Measurements from ENCODE around the gene DECR2.
"Not testable (repeated sequence)": the region's sequence is repeated elsewhere in the genome, so short reads cannot be mapped to it uniquely, and the experiment has no call there.

DECR2 gene

DNA sequence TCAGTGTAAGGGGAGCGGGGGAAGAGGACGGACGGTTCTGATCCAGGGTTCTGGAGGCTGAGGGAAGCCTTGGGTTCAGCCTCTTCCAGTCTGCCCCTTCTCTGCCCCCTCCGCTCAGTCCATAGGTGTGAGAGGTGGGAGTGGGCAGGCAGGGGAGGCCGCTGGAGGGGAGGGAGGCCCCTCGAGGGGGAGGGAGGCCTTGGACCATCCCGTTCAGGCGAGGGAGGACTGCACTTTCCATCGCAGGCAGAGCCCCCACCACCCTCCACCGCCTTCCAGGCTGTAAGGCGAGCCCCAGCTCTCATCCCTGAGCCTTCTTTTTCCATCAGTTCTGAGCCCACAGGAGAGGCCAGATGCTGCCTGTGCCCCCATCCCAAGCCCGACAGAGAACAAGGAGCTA, 44.9 kb upstream of the DECR2 start:
- H3K4me3 ChIP-seq (replicated peaks in 1 of 2; ENCODE audit: low read depth in 2 of 2, low read length in 2 of 2): no peak overlapping the region
- TF ChIP-seq, protein P1, sequence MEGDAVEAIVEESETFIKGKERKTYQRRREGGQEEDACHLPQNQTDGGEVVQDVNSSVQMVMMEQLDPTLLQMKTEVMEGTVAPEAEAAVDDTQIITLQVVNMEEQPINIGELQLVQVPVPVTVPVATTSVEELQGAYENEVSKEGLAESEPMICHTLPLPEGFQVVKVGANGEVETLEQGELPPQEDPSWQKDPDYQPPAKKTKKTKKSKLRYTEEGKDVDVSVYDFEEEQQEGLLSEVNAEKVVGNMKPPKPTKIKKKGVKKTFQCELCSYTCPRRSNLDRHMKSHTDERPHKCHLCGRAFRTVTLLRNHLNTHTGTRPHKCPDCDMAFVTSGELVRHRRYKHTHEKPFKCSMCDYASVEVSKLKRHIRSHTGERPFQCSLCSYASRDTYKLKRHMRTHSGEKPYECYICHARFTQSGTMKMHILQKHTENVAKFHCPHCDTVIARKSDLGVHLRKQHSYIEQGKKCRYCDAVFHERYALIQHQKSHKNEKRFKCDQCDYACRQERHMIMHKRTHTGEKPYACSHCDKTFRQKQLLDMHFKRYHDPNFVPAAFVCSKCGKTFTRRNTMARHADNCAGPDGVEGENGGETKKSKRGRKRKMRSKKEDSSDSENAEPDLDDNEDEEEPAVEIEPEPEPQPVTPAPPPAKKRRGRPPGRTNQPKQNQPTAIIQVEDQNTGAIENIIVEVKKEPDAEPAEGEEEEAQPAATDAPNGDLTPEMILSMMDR (IDR thresholded peaks at IDR 0.05; ENCODE audit: low read depth, low read length): no peak

DNA sequence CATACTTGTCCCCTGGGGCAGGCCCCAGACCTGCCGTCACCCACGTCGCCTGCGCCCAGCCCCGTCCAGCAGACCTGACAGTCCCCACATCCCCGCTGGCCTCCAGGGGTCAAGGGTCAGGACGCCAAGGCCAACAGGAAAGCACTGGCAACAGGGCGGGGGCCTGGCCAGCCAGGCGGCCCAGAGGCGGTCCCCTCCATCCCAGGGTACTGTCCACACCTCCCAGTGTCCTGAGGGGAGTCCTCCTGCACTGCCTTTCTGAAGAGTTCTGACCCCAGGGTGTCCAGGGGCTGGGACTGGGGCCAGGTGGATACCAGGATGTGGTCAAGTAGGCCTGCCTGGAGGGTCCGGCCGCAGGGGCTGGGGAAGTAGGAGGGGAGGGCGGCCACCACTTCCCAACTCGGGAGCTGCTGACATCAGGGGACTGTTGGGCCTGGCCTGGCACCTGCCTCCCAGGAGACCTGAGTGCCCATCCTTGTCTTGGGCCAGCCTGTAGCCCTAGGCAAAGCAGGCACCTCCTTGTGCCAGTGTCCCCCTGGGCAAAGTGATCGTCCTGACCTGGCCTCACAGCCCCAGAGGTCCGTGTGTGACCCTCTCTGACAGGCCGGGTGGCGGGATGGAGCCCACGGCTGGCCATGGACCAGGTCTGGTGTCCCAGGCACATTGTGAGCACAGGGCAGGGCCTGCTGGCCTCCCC, 42.5 kb upstream of the DECR2 start:
- no peak for DNase-seq (ENCODE audit: low read depth in 2 of 2)
- no peak overlapping the region for H3K4me3 ChIP-seq (replicated peaks in 1 of 2; ENCODE audit: low read depth in 2 of 2, low read length in 2 of 2)
- TF ChIP-seq, protein P1 (IDR thresholded peaks at IDR 0.05; ENCODE audit: low read depth, low read length): no peak

More for the DNA sequence above, 44.9 kb upstream of the DECR2 start:
- DNase-seq (ENCODE audit: low read depth in 2 of 2): no peak

DNA sequence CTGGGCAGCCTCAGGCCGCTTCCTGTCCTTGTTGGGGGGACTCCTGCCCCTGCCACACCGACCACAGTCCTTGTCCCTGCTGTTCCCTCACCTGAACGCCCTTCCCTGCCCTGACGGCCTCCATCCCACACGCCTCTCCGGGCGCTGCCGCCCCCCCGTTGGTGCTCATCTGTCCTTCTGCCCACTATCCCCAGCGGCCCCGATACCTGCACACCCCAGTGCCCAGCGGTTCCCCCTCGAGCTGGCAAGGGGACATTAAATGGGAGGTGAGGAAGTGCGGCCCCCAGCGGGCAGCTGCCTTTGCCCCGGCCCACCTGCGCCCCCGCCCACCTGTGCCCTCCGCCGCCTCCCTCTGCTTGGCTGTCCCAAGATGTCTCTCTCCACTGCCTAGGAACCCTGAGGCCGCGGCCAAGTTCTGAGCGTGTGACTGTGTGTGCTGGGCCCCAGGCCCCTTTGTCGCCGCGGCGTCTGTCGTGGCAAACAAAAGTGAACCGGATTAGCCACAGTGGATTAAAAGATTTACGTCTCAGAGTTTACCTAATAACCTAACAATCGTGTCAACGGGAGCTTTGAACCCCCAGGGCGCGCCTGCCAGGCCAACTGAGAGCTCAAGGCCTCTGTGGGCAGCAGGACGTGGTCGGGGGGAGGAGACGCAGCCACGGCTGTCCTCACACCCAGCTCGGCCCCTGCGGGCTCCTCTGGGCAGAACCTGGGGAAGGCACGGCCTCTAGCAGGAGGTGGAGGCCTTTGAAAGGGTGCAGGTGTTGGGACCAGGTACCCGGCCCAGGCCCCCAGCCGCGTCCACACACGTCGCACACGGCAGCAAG, 41.6 kb upstream of the DECR2 start:
- TF ChIP-seq, protein P1 (IDR thresholded peaks at IDR 0.05; ENCODE audit: low read depth, low read length): no peak
- H3K4me3 ChIP-seq (replicated peaks in 1 of 2; ENCODE audit: low read depth in 2 of 2, low read length in 2 of 2): no peak overlapping the region
- DNase-seq (ENCODE audit: low read depth in 2 of 2): no peak

DNA sequence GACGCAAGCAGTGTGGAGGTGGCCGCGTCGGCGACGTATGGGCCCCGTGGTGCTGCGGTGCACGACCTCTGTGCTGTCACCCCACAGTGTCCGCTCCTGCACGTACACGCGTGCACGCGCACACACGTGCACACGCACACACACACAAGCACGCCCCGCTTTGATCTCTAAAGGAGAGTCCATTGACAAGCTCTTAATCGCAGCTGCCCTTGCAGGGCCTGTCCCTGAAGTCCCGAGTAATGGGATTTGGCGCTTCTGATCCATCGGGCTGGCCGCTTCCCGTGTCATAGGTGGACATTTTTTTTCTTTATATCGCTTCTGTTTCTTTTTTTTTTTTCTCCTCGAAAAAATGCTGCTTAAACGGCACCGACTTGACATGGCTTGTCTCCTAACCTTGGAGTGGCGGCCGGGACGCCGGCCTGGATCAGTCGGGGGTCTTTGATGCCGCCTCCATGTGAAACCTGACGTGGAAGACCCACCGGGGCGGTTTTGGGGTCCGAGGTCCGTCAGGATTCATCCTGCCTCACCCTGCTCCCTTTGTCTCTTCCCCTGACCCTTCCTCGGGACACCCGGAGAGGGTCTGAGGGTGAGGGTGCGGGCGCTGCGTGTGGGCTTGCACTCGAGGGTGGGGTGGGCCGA, 40.9 kb upstream of the DECR2 start:
- H3K4me3 ChIP-seq (replicated peaks in 1 of 2; ENCODE audit: low read depth in 2 of 2, low read length in 2 of 2): no peak overlapping the region
- TF ChIP-seq, protein P1 (IDR thresholded peaks at IDR 0.05; ENCODE audit: low read depth, low read length): no peak
- no peak for DNase-seq (ENCODE audit: low read depth in 2 of 2)

DNA sequence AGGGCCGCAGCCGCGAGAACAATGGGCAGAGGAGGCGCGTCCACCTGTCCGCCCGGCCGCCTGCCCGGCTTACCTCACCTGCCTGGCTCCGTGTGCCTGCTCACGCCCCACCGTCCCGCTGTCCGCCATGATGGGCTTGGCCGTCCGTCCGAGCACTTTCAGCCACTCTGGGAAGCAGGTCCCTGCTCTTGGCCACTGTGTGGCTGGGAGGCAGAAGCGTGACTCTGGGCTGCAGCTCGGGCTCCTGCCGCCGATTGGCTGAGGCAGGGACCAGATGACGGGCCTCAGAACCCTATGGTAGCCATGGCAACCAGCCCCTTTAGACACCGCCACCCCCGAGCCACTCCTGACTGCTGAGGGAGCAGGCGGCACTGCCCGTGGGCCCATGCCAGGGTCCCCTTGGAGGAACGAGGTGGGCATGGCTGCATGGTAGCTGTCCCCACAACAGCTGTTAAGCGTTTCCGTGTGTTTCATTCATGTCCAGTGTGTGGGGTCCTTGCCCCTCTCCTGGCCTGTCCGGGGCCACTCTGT, 40.3 kb upstream of the DECR2 start:
- DNase-seq (ENCODE audit: low read depth in 2 of 2): no peak
- H3K4me3 ChIP-seq (replicated peaks in 1 of 2; ENCODE audit: low read depth in 2 of 2, low read length in 2 of 2): no peak overlapping the region
- TF ChIP-seq, protein P1 (IDR thresholded peaks at IDR 0.05; ENCODE audit: low read depth, low read length): no peak

DNA sequence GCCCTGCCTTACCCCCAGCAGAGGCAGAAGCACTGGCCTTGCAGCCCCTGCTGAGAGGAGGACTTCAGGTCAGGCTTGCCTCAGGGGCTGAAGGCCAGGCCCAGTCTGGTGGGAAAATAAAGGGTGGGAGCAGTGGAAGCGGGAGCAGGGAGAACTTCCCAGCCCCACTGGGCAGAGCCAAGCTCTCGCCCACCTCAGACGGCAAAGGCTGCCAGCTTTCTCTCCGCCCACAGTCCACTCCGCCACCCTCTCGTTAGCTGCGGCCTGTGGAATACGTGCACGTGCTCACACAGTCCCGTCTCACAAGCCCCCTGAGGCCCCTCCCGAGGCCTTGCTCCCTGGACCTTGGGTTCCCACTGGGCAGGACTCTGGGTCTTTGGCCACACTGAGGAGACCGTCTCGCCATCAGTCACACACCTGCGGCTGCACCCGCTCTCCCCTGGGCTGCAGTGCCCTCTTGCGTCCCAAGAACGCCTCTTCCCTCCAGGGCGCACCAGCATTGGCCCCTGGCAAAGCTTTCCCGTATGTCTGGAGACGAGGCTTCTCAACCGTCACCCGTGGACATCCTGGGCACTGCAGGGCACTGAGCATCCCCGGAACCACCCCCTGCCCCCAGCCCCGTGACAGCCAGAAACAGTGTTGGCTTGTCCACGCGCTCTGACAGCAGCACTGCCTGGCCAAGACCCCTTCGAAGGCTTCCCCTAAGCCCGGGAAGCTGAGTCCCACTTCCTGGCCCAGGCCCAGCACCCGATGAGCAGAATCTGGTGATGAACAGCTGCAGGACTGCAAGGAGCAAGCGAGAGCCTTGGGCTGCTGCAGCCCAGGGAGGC, 39.6 kb upstream of the DECR2 start:
- TF ChIP-seq, protein P1 (IDR thresholded peaks at IDR 0.05; ENCODE audit: low read depth, low read length): peak; percentile 84
- peak; percentile 79 to 83 for DNase-seq (ENCODE audit: low read depth in 2 of 2)
- H3K4me3 ChIP-seq (replicated peaks in 1 of 2; ENCODE audit: low read depth in 2 of 2, low read length in 2 of 2): no peak overlapping the region

DNA sequence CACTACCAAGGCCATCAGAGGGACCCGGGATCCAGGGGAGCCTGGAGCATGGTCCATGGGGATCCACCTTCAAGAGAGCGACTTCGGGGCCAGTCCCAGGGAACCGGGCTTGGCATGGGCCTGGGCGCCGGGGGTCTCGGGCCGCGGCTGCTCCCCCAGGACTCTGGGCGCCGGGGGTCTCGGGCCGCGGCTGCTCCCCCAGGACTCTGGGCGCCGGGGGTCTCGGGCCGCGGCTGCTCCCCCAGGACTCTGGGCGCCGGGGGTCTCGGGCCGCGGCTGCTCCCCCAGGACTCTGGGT, 39.0 kb upstream of the DECR2 start:
- not testable (repeated sequence) for DNase-seq (ENCODE audit: low read depth in 2 of 2); H3K4me3 ChIP-seq (replicated peaks in 1 of 2; ENCODE audit: low read depth in 2 of 2, low read length in 2 of 2)

Data from cardiac fibroblast (primary cell).